Adrenal gland (tissue), 12 donors: ENCODE data around the gene IMPA2. TPM values are rescaled to one million over a fixed set of nuclear protein-coding genes. Genes with fewer than 3 reads are reported as not detected.
"Not testable (repeated sequence)": the region's sequence is repeated elsewhere in the genome, so short reads cannot be mapped to it uniquely, and the experiment has no call there.

Experiments
- DNase-seq, 7 donors: peaks; one replicate each; pipeline ENCODE4 v3.0.0-alpha.2; 2019 to 2020
- H3K27ac ChIP-seq, 5 donors: fragments of 200-600 bp; sonication (generic) in 4 of 5; 1 replicate in 3 of 5; 2 replicates in 2 of 5; pipeline versions ENCODE4 v1.5.1 to v1.8.0; 2016 to 2020; ENCODE audit warnings: mild to moderate bottlenecking in 1 of 5
- H3K27me3 ChIP-seq: fragments of 200-600 bp; 2 replicates; pipeline ENCODE4 v1.8.0; 2021
- H3K36me3 ChIP-seq, 2 donors: fragments of 200-600 bp; replicated peaks in 1 of 2; 1 replicate in 1 of 2; 2 replicates in 1 of 2; pipeline versions ENCODE4 v1.5.1 to v1.8.0; 2018 to 2022
- H3K4me1 ChIP-seq, 2 donors: fragments of 200-600 bp; replicated peaks in 1 of 2; 1 replicate in 1 of 2; 2 replicates in 1 of 2; pipeline versions ENCODE4 v1.5.1 to v1.8.0; 2018 to 2021
- H3K4me3 ChIP-seq, 4 donors: fragments of 200-600 bp; sonication (generic) in 3 of 4; one replicate each; pipeline ENCODE4 v1.5.1; 2016 to 2018
- H3K9me3 ChIP-seq, 3 donors: fragments of 200-600 bp; sonication (generic) in 1 of 3; replicated peaks in 1 of 3; 1 replicate in 2 of 3; 2 replicates in 1 of 3; pipeline versions ENCODE4 v1.5.1 to v1.8.0; 2016 to 2021
- CTCF ChIP-seq, 6 experiments: fragments of 450-650 bp in 4 of 6; fragments of 200-600 bp in 2 of 6; sonication (generic) in 1 of 6; IDR thresholded peaks; 1 replicate in 5 of 6; 2 replicates in 1 of 6; pipeline versions ENCODE4 v1.5.1 to v1.8.0; 2016 to 2021; ENCODE audit warnings: antibody characterized with exemption in 6 of 6, mild to moderate bottlenecking in 2 of 6, moderate library complexity in 1 of 6
- POLR2A ChIP-seq, 2 donors: fragments of 450-650 bp; IDR thresholded peaks; one replicate each; pipeline ENCODE4 v1.6.1; 2017; ENCODE audit warnings: antibody characterized with exemption in 2 of 2, mild to moderate bottlenecking in 2 of 2, moderate library complexity in 1 of 2
- WGBS, 4 donors: extraction: QIAGEN DNeasy Blood & Tissue Kit in 2 of 4; methylation state at CpG; one replicate each; pipeline versions ENCODE4 v1.1.5 to v1.1.7; 2013 to 2017; 5-methylcytosine and 5-hydroxymethylcytosine counted together
- intact Hi-C, 2 donors: fragments of 100-400 bp; cut with DNase I; formaldehyde crosslinking; loops; one replicate each; pipeline versions ENCODE4 v1.14.1 to v1.15.0; 2022 to 2023
- polyA plus RNA-seq, 3 donors: library from polyadenylated mRNA; stranded (reverse); fragments of 200-250 nt in 2 of 3; fragments of 350-450 nt in 1 of 3; fragmentation: Illumina TruSeq in 1 of 3; extraction: RNeasy Lipid Tissue Mini Kit (QIAGEN cat#74804) in 1 of 3; gene quantifications; one replicate each; pipeline ENCODE4 v1.2.3, GENCODE V29; 2013 to 2014
- total RNA-seq, 9 donors: library from RNA; depleted of rRNA in 4 of 9; stranded (reverse); fragments of >200 nt in 4 of 9; fragments of 120-200 nt in 1 of 9; fragmentation: NEBNext Ultra II Directional in 1 of 9; extraction: Animal tissue kit (Norgen Biotek cat#: 25700) in 1 of 9; gene quantifications; one replicate each; pipeline versions ENCODE4 v1.1.0 to v1.2.4, GENCODE V29; 2013 to 2023
- donor health status: healthy with polysubstance abuse.
- donor health status: Bipolar disorder and iron deficiency.
- donor health status: DM: yes; HTN: yes; CAD: no.
- donor health status: DM: no; HTN: no; CAD: no.
- donor health status: DM: no; HTN: no; CAD: no.
- donor health status: DM: yes; HTN: yes; CAD: no.

IMPA2 gene
- total and polyA plus RNA-seq, 12 donors, result 7.9 to 41.3 (median 20.4) TPM

GRCh38 chr18:12072996-12073395 lies 91.7 kb downstream of the IMPA2 start:
- Histone ChIP-seq H3K4me1 (no peaks in the 10 kb centered on the region), H3K4me3 (no peak overlapping the region), H3K27me3 (no peaks in the 10 kb centered on the region), H3K9me3 (no peaks in the 10 kb centered on the region), H3K36me3 (no peaks in the 10 kb centered on the region), H3K27ac (no peak overlapping the region)
- no peak for DNase-seq
- TF ChIP-seq POLR2A (IDR thresholded peaks at IDR 0.05) (no peak), CTCF (IDR thresholded peaks at IDR 0.05) (no peak)
- intact Hi-C loops, result no loop called here
- 35 to 65% (median 54%) methylated on average over 1 of the region's 1 CpG for WGBS, 4 donors

GRCh38 chr18:12074736-12075135 lies 93.4 kb downstream of the IMPA2 start:
- H3K27me3 ChIP-seq, result no peaks in the 10 kb centered on the region
- WGBS, 4 donors, result 68 to 86% (median 80%) methylated on average over 3 of the region's 3 CpGs
- no peak overlapping the region for H3K27ac ChIP-seq
- no peak for DNase-seq
- H3K4me3 ChIP-seq, result no peak overlapping the region
- H3K36me3 ChIP-seq, result no peaks in the 10 kb centered on the region
- TF ChIP-seq CTCF (IDR thresholded peaks at IDR 0.05), result no peak
- H3K4me1 ChIP-seq, result no peaks in the 10 kb centered on the region
- intact Hi-C loops, result no loop called here
- no peaks in the 10 kb centered on the region for H3K9me3 ChIP-seq

GRCh38 chr18:12076424-12077140 lies 95.3 kb downstream of the IMPA2 start:
- peak in 1 of 7 donors; percentile 31 for DNase-seq
- Histone ChIP-seq H3K27me3 (no peaks in the 10 kb centered on the region), H3K27ac (peak overlapping the region in 1 of 5 donors; percentile 40), H3K36me3 (no peaks in the 10 kb centered on the region), H3K9me3 (no peaks in the 10 kb centered on the region), H3K4me1 (no peaks in the 10 kb centered on the region), H3K4me3 (peak overlapping the region in 1 of 4 donors; percentile 31)
- 17 to 60% (median 25%) methylated on average over 14 to 45 of the region's 59 CpGs for WGBS, 4 donors
- TF ChIP-seq POLR2A (IDR thresholded peaks at IDR 0.05), result no peak
- no peak for TF ChIP-seq CTCF (IDR thresholded peaks at IDR 0.05)
- intact Hi-C loops, result no loop called here

- intact Hi-C loops, H3K4me1 ChIP-seq, H3K4me3 ChIP-seq, H3K27ac ChIP-seq, H3K9me3 ChIP-seq, H3K36me3 ChIP-seq, H3K27me3 ChIP-seq, DNase-seq: not testable (repeated sequence)
- 62 to 90% (median 74%) methylated on average over 1 to 2 of the region's 4 CpGs; no CpG with 5 or more reads in 1 of the 4 donors for WGBS, 4 donors
Measured at GRCh38 chr18:12077994-12078393, 96.7 kb downstream of the IMPA2 start.
